Suprapubic skin (tissue), 4 donors: ENCODE data around the gene MCRIP2.

ENCODE experiments used
- POLR2A ChIP-seq, 2 donors: fragments of 450-650 bp; IDR thresholded peaks; one replicate each; pipeline ENCODE4 v1.6.1; 2017; ENCODE audit warnings: antibody characterized with exemption in 2 of 2, mild to moderate bottlenecking in 2 of 2, moderate library complexity in 2 of 2
- POLR2AphosphoS5 ChIP-seq, 3 donors: sonication (generic); formaldehyde crosslinking; IDR thresholded peaks; one replicate each; pipeline ENCODE4 v1.6.1; 2017; ENCODE audit warnings: antibody characterized with exemption in 3 of 3
- TF ChIP-seq, protein P1 (sequence below), 2 donors: fragments of 200-600 bp in 1 of 2; fragments of 450-650 bp in 1 of 2; sonication (generic) in 1 of 2; IDR thresholded peaks; one replicate each; pipeline ENCODE4 v1.5.1; 2016 to 2019; ENCODE audit warnings: antibody characterized with exemption in 2 of 2, mild to moderate bottlenecking in 1 of 2, moderate library complexity in 1 of 2

DNA sequence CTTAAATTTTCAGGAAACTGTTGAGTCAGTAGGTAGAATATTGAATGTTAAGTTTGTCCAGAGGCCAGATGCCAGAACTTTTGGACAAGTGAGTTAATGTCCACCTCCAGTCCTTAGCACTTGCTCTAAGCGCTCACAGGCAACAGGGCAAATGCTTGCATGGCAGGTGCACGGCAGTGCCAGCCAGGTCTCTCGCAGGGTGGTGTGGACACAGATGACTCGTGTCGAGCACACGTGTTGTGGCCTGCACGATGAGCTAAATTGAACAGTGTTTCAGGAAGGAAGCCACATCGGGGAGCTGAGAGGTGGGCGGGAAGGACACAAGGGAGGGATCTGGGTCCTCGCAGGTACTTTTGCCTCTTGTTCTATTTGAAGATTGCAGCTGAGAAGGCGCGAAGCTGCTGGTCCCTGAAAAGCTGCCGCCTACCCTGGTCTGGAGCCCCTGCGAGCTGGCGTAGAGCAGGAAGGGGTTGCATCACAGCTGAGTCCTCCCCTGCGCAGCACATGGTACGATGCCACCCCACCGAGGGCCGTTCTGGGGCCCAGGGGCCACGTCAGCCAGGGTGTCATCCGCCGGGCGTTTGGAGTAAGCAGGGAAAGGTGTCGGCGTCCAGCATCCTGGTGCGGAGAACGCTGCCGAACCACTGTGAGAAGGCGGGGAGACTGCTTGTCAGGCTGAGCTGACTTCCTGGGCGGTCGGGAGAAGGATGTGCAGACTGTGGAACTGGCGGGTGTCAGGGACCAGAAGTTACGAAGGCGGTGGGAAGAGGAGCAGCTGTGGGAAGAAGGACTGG lies 45.5 kb upstream of the MCRIP2 start:
- TF ChIP-seq, protein P1, sequence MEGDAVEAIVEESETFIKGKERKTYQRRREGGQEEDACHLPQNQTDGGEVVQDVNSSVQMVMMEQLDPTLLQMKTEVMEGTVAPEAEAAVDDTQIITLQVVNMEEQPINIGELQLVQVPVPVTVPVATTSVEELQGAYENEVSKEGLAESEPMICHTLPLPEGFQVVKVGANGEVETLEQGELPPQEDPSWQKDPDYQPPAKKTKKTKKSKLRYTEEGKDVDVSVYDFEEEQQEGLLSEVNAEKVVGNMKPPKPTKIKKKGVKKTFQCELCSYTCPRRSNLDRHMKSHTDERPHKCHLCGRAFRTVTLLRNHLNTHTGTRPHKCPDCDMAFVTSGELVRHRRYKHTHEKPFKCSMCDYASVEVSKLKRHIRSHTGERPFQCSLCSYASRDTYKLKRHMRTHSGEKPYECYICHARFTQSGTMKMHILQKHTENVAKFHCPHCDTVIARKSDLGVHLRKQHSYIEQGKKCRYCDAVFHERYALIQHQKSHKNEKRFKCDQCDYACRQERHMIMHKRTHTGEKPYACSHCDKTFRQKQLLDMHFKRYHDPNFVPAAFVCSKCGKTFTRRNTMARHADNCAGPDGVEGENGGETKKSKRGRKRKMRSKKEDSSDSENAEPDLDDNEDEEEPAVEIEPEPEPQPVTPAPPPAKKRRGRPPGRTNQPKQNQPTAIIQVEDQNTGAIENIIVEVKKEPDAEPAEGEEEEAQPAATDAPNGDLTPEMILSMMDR (IDR thresholded peaks at IDR 0.05): no peak
- TF ChIP-seq POLR2AphosphoS5 (IDR thresholded peaks at IDR 0.05): no peak
- TF ChIP-seq POLR2A (IDR thresholded peaks at IDR 0.05): no peak
